GM18505 (cell line): ENCODE measurements around the gene CD226.
"Not testable (repeated sequence)": the region's sequence is repeated elsewhere in the genome, so short reads cannot be mapped to it uniquely, and the experiment has no call there.

ENCODE experiments used
- ATAC-seq: cut with Tn5 transposase; IDR thresholded peaks from one replicate; pipeline ENCODE4 v1.9.1; 2021; ENCODE audit not compliant: unreplicated experiment
- POLR2A ChIP-seq: IDR thresholded peaks from 4 replicates; pipeline ENCODE4 v1.6.1; 2011; ENCODE audit warnings: borderline replicate concordance; ENCODE audit not compliant: insufficient read depth, insufficient read length; ENCODE audit errors: extremely low read depth

Gene CD226

GRCh38 chr18:69882965-69883668, 64.6 kb downstream of the CD226 start:
- peak; percentile 63 for ATAC-seq

GRCh38 chr18:69880083-69880482, 67.6 kb downstream of the CD226 start:
- TF ChIP-seq POLR2A = no peak
- ATAC-seq = no peak

More at GRCh38 chr18:69882965-69883668, 64.6 kb downstream of the CD226 start:
- TF ChIP-seq POLR2A = no peak

- ATAC-seq = not testable (repeated sequence)
Measured at GRCh38 chr18:69879051-69879450, 68.6 kb downstream of the CD226 start.

GRCh38 chr18:69878213-69878933, 69.3 kb downstream of the CD226 start:
- no peak for TF ChIP-seq POLR2A
- no peak for ATAC-seq

- no peak for ATAC-seq
- no peak for TF ChIP-seq POLR2A
Measured at GRCh38 chr18:69876490-69876889, 71.2 kb downstream of the CD226 start.

GRCh38 chr18:69874058-69874457, 73.6 kb downstream of the CD226 start:
- TF ChIP-seq POLR2A = no peak
- ATAC-seq = no peak

- TF ChIP-seq POLR2A = no peak
- ATAC-seq = no peak
Measured at GRCh38 chr18:69872661-69873060, 75.0 kb downstream of the CD226 start.

GRCh38 chr18:69871363-69871762, 76.3 kb downstream of the CD226 start:
- no peak for TF ChIP-seq POLR2A
- no peak for ATAC-seq

- ATAC-seq = no peak
- TF ChIP-seq POLR2A = no peak
Measured at GRCh38 chr18:69870736-69871135, 76.9 kb downstream of the CD226 start.

GRCh38 chr18:69866212-69866611, 81.5 kb downstream of the CD226 start:
- no peak for TF ChIP-seq POLR2A
- no peak for ATAC-seq

GRCh38 chr18:69865776-69866175, 81.9 kb downstream of the CD226 start:
- no peak for ATAC-seq
- TF ChIP-seq POLR2A = no peak

GRCh38 chr18:69864802-69865201, 82.9 kb downstream of the CD226 start:
- ATAC-seq = peak; percentile 77

GRCh38 chr18:69858897-69859296, 88.8 kb downstream of the CD226 start:
- no peak for ATAC-seq
- TF ChIP-seq POLR2A = no peak

GRCh38 chr18:69854455-69854854, 93.2 kb downstream of the CD226 start:
- TF ChIP-seq POLR2A = no peak
- no peak for ATAC-seq
